Measurements from ENCODE around the gene FBN3. TPM values are rescaled to one million over a fixed set of nuclear protein-coding genes. Genes with fewer than 3 reads are reported as not detected.

The FBN3 gene
- polyA plus RNA-seq, 1 donor from 2014 or later = 52.7 TPM

GRCh38 chr19:8127311-8127710 lies 22.1 kb downstream of the FBN3 start:
- no peak for TF ChIP-seq SMC3 (conservative IDR thresholded peaks at IDR 0.05; ENCODE audit: poor library complexity)
- no peak for TF ChIP-seq REST (IDR thresholded peaks at IDR 0.05; ENCODE audit: borderline replicate concordance)
- TF ChIP-seq EZH2 (IDR thresholded peaks at IDR 0.05; ENCODE audit: borderline replicate concordance, insufficient read depth, low read length, poor library complexity, severe bottlenecking) = no peak
- TF ChIP-seq MXI1 (conservative IDR thresholded peaks at IDR 0.05; ENCODE audit: poor library complexity, severe bottlenecking) = no peak
- no peak for TF ChIP-seq POLR2AphosphoS5 (IDR thresholded peaks at IDR 0.05)
- no peak for TF ChIP-seq TAF1 (IDR thresholded peaks at IDR 0.05; ENCODE audit: low read depth)
- TF ChIP-seq CTCF (IDR thresholded peaks at IDR 0.05; ENCODE audit: poor library complexity, severe bottlenecking) = no peak
- no peak for TF ChIP-seq RAD21 (conservative IDR thresholded peaks at IDR 0.05)
- no peak for TF ChIP-seq EP300 (conservative IDR thresholded peaks at IDR 0.05; ENCODE audit: poor library complexity, severe bottlenecking)
- Histone ChIP-seq H3K27me3 (ENCODE audit: insufficient read depth, low read depth, low read length) (no peaks in the 10 kb centered on the region), H4K20me1 (ENCODE audit: insufficient read depth) (no peaks in the 10 kb centered on the region), H3K4me2 (ENCODE audit: low read length) (no peak overlapping the region), H3K9ac (ENCODE audit: low read length) (no peak overlapping the region), H3K36me3 (ENCODE audit: insufficient read depth, low read length) (no peaks in the 10 kb centered on the region), H3K9me2 (ENCODE audit: insufficient read depth, low read length) (no peaks in the 10 kb centered on the region), H3K4me3 (ENCODE audit: low read length) (no peak overlapping the region), H3K9me3 (ENCODE audit: low read length) (no peaks in the 10 kb centered on the region), H2AFZ (ENCODE audit: low read depth, low read length) (no peak overlapping the region), H3F3A (ENCODE audit: insufficient read depth, low read length, poor library complexity, severe bottlenecking) (no peaks in the 10 kb centered on the region), H3K27ac (ENCODE audit: low read length) (no peak overlapping the region), H3K79me2 (replicated peaks; ENCODE audit: insufficient read depth, low read length) (no peaks in the 10 kb centered on the region)

- Histone ChIP-seq H3K4me2 (ENCODE audit: low read length) (no peak overlapping the region), H2AFZ (ENCODE audit: low read depth, low read length) (no peak overlapping the region), H3K27me3 (ENCODE audit: insufficient read depth, low read depth, low read length) (no peaks in the 10 kb centered on the region), H3K36me3 (ENCODE audit: insufficient read depth, low read length) (no peaks in the 10 kb centered on the region), H4K20me1 (ENCODE audit: insufficient read depth) (no peaks in the 10 kb centered on the region), H3F3A (ENCODE audit: insufficient read depth, low read length, poor library complexity, severe bottlenecking) (no peaks in the 10 kb centered on the region), H3K79me2 (replicated peaks; ENCODE audit: insufficient read depth, low read length) (no peaks in the 10 kb centered on the region), H3K9me3 (ENCODE audit: low read length) (no peaks in the 10 kb centered on the region), H3K9me2 (ENCODE audit: insufficient read depth, low read length) (no peaks in the 10 kb centered on the region), H3K4me3 (ENCODE audit: low read length) (no peak overlapping the region), H3K9ac (ENCODE audit: low read length) (no peak overlapping the region), H3K27ac (ENCODE audit: low read length) (no peak overlapping the region)
- TF ChIP-seq EZH2 (IDR thresholded peaks at IDR 0.05; ENCODE audit: borderline replicate concordance, insufficient read depth, low read length, poor library complexity, severe bottlenecking) (no peak), MXI1 (conservative IDR thresholded peaks at IDR 0.05; ENCODE audit: poor library complexity, severe bottlenecking) (no peak), CTCF (IDR thresholded peaks at IDR 0.05; ENCODE audit: poor library complexity, severe bottlenecking) (no peak), TAF1 (IDR thresholded peaks at IDR 0.05; ENCODE audit: low read depth) (no peak), EP300 (conservative IDR thresholded peaks at IDR 0.05; ENCODE audit: poor library complexity, severe bottlenecking) (no peak), POLR2AphosphoS5 (IDR thresholded peaks at IDR 0.05) (no peak), REST (IDR thresholded peaks at IDR 0.05; ENCODE audit: borderline replicate concordance) (no peak), RAD21 (conservative IDR thresholded peaks at IDR 0.05) (no peak), SMC3 (conservative IDR thresholded peaks at IDR 0.05; ENCODE audit: poor library complexity) (no peak)
These were observed 22.9 kb downstream of the FBN3 start for GRCh38 chr19:8126511-8126910.

Data from neural cell (in vitro differentiated cells).